GM19240 (cell line): ENCODE results near the gene CEPT1.
"Not testable (repeated sequence)": the region's sequence is repeated elsewhere in the genome, so short reads cannot be mapped to it uniquely, and the experiment has no call there.

Experiments used
- DNase-seq: peaks from one replicate; pipeline ENCODE4 v3.0.0; 2011; ENCODE audit warnings: low spot score; ENCODE audit not compliant: insufficient read length

CEPT1 gene

DNA sequence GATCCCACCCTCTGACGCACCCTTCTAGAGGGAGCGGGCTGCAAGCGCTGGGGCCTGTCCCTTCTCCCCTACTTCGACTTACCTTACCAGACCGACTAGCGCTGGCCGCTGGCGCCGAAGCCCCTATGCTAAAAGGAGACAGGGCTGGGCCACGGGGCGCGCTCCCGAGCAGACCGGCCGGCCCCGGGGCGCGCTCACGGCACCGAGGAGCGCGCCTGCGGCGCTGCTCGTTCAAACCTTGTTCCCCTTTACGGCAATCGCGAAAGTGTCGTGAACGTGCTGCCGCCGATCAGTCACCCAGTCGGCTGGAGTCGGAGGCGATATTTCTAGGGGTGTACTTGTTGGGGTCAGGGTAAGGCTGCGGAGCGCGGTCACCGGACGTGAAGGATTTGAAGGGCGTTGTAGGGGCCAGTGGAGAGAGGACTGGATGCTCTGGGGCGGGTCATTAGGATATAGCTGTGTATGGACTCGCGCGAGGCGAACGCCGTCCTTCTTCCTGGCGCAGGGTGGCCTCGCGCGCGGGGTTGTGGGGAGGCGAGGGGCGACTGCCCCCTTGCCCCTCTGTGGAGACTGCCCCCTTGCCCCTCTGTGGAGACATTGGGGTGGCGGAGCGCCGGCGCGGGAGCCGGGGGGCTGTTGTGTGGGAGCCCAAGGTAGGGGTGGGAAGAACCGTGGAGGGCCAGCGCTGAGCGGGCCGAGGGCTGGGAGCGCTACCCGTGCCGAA is at the start of gene CEPT1, which contains the start of gene DRAM2:
TSS of gene CEPT1 (plus strand) at position 268 of the 724 bp plus-strand sequence. CDS start 7,492 bp downstream, outside the sequence.
TSS of gene DRAM2 (minus strand) at position 138 of the 724 bp plus-strand sequence. CDS start 8,539 bp downstream, outside the sequence.
- DNase-seq = no peak

DNA sequence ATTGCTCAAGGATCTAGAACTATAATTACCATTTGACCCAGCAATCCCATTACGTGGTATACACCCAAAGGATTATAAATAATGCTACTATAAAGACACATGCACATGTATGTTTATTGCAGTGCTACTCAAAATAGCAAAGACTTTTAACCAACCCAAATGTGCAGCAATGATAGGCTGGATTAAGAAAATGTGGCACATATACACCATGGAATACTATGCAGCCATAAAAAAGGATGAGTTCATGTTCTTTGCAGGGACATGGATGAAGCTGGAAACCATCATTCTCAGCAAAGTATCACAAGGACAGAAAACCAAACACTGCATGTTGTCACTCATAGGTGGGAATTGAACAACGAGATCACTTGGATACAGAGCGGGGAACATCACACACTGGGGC is 44.6 kb upstream of the CEPT1 start:
- not testable (repeated sequence) for DNase-seq

DNA sequence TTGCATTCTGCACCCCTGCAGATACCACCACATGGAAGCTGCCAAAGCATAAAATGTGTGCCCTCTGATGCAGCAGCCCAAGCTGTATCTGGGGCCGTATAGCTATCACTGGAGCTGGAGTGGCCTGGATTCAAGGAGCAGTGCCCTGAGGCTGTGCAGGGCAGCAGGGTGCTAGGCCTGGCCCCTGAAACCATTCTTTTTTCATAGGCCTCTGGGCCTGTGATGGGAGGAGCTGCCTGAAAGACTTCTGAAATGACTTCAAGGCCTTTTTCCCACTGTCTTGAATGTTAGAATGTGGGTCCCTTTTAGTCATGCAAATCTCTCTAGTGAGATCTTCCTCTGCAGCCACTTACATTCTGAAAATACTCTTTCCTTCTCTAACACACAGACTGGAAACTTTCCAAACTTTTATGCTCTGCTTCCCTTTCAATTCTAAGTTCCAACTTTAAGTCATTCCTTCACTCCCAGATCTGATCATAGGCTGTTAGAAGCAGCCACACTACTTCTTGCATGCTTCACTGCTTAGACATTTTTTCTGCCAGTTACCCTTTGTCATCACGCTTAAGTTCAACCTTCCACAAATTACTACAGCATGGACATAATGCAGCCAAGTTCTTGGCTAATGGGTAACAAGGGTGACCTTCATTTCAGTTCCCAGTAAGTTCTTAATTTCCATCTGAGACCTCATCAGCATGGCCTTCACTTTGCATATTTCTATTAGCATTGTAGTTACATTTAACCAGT is 42.5 kb upstream of the CEPT1 start:
- no peak for DNase-seq

DNA sequence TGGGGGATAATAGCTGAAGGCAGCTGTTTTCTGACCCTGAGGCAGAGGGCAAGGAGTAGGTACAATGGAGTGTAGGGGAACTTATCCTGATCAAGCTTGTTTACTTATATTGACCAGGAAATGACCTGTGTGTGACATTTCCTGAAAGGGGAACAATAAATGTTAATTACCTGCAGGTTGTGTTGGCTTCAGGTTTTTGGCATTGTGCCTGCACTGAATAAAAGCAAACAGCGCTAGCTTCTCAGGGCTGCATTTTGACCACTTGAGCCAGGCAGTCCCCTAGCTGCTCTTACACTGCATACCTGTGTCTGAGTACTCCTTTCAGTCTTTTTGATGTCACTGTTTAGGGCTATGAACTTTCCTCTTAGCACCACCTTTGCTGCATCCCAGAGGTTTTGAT is 40.7 kb upstream of the CEPT1 start:
- no peak for DNase-seq

DNA sequence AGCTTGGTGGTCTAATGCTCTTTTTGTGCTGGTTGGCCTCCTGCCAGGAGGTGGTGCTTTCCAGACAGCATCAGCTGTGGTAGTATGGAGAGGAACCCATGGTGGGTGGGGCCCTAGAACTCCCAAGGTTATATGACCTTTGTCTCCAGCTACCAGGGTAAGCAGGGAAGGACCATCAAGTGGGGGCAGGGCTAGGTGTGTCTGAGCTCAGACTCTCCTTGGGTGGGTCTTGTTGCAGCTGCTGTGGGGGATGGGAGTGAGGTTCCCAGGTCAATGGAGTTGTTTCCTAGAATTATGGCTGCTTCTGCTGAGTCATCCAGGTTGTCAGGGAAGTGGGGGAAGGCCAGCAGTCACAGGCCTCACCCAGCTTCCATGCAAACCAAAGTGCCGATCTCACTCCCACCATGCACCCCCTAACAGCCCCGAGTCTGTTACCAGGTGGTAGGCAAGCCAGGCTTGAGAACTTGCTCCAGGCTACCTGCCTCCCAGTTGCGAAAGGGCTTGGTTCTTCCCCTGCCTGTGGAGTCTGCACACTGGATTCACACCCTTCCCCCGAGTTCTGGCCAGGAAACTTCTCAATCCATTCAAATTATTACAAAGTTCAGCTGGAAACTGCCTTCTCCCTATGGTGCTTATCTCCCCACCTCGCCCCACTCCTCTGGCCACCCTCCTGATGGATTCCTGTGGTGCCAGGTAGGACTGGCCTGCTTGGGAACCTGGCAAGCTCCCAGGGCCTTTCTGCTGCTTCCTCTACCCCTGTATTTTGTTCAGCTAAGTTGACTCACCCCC is 38.0 kb upstream of the CEPT1 start:
- DNase-seq = no peak

DNA sequence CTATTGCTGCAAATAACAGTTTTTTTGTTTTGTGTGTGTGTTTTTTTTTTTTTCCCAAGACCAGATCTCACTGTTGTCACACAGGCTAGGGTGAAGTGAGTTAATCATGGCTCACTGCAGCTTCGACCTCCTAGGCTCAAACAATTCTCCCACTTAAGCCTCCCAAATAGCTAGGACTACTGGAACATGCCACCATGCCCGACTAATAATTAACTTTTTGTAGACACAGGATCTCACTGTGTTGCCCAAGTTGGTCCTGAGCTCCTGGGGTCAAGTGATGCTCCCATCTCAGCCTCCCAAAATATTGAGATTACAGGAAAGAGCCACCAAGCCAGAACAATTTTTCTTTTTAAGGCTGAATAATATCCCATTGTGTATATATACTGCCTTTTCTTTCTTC is 35.0 kb upstream of the CEPT1 start:
- no peak for DNase-seq

- no peak for DNase-seq
Observed at GRCh38 chr1:111110197-111110899, 29.7 kb upstream of the CEPT1 start.

- DNase-seq = no peak
Observed at GRCh38 chr1:111116496-111116895, 23.5 kb upstream of the CEPT1 start.

- DNase-seq = no peak
Observed at GRCh38 chr1:111126354-111126753, 13.7 kb upstream of the CEPT1 start.

GRCh38 chr1:111127923-111128643 is 11.9 kb upstream of the CEPT1 start:
- DNase-seq = no peak

DNA sequence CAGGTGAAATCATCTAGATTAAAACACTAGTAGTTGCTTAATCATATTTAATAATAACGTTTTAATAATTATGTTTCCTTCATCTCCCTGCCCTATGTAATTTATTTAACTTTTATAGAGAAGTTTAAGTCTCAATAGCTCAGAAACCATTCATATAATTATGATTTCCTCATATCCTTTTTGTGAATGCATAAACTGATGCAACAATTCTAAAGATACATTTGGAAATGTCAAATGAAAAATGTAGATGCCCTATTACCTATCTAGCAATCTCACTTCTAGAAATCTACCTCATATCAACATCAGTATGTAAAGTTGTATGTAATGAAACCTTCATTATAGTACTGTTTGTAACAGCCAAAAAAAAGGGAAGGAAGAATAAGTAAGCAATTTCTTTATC is 10.6 kb upstream of the CEPT1 start:
- no peak for DNase-seq

- no peak for DNase-seq
Observed at GRCh38 chr1:111131693-111132092, 8.3 kb upstream of the CEPT1 start.

DNA sequence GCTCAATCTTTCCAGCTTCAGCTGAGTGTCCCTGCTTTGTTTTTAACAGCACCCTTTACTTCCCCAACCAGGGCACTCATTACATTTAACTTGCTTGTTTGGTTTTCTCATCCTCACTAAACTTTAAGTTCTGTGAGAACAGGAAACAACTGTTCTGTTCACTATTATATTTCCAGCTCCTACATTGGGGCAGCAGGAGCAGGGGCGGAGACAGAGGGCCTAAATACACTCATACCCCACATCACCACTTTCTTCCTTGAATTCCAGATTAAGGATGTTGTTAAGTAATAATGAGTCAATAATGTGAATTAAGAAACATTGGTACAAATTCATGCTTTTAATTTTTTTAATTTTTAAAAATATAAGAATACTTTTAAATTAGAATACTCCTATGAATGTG is 6.2 kb upstream of the CEPT1 start:
- DNase-seq = no peak

GRCh38 chr1:111139324-111139955 is 583 bp upstream of the CEPT1 start:
- DNase-seq = no peak

DNA sequence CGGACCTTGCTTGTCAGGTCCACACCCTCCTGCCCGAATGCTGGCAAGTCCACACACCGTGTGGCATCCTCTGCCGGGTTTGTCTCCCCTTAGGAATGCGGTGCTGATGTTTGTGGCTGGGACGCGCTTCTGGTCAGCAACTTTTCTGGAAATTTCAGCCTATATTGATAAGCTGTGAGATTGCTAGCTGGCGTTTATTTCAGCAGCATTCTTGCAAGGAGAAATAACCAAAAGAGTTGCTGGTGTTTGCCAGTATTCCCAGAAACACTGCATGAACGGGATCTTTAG is 601 bp downstream of the CEPT1 start:
- DNase-seq = no peak

DNA sequence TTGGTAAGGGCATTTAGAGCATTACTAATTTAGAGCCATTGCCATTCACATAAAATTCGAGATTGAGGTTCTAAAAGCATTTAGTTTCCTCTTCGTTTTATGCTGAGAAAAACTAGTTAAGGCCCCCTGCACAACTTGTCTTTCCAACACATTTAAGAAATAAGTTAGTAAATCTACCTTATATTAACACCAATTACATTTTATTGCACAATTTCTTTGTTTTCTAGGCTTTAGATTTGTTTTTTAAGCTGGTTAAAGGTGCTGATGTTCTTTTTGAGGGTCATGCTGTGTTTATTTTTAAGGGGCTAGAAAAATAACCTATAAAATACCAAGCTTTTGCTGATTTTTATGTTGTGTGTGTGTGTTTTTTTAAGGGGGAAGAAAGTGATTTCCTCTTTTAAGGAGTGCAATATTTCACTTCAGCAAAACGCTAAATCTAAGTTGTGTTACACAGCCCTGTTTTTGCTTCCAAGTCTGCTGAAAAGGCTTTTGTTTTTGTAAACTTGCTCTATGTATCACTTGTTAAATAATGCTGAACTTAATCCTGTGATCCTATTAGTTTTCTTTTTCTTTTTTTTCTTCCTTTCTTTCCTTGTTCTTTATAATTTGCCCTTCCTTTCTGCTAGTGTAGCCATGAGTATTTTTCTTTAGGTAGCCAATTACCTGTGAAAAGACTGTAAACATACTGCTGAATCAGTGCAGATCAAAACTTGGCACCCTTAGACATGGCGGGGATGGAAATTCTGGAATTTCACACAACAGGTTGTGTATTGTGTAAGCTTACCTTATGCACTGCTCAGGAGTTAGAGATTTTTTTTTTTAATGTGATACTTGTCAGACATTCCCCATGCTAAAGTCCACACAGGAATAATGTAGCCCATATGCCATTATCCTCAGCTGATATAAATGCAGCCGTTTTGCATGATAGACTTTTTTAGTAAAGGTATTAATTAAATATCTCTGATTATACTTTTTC is 1.5 kb downstream of the CEPT1 start:
- no peak for DNase-seq

- DNase-seq = no peak
Observed at GRCh38 chr1:111142356-111142975, 2.4 kb downstream of the CEPT1 start.

DNA sequence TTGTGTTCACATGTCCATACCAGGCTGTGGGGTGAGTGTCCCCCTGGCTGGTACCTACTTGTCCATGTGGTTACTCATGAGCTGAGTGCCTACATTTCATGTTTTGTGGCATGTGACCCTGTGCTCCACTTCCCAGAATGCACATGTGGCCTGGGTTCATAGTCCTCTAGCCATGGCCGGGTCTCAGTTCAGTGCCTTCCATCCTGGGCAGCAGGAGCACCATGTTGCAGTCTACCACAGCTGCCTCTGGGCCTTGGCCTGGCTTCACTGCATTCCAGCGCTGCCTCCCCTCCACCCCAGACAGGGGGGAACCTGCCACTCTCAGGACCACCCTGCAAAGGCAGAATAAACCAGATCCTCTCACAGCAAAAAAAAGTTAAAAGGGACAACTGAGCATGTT is 5.5 kb downstream of the CEPT1 start:
- DNase-seq = no peak
